Measurements from ENCODE around the gene DOCK3.
"Not testable (repeated sequence)": the region's sequence is repeated elsewhere in the genome, so short reads cannot be mapped to it uniquely, and the experiment has no call there.

The DOCK3 gene

DNA sequence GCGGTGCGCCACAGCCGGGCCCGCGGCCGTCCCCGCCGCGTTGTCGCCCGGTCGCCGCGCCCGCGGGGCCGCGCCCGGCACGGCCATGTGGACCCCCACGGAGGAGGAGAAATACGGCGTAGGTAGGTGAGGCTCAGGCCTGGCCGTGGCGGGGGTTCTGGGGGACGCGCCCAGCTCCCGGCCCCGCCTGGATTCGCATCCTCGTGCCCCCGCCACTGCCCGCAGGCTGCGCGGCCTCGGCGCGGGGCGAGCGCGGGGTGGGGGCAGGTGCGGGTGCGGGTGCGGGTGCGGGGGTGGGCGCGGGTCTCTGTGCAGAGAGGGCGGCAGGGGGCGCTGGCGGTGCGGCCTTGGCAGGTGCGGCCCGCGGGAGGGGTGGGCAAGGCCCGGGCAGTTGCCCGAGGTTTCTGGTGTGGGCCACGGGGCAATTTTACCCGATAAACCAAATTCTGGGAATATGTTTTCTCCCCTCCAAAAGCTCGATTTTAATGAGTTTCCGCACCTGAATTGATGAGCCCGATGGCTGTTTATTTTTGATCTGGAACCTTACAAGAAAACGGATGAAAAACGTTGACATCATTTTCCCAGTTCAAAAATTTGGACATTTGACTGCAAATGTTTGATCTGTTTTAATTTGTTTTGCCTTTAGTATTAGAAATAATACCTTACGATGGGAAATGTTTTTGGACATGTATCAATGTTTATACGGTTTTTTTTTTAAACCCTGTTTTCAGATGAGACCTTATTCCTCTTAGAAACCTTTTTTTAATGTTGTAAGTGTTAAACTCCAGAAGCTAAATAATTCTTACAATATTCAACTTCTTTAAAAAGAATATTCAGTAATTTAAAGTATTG, 678 bp downstream of the DOCK3 start:
- DNase-seq (ENCODE audit: low read depth in 3 of 3), result peak; percentile 39 to 51 (median 50)

DNA sequence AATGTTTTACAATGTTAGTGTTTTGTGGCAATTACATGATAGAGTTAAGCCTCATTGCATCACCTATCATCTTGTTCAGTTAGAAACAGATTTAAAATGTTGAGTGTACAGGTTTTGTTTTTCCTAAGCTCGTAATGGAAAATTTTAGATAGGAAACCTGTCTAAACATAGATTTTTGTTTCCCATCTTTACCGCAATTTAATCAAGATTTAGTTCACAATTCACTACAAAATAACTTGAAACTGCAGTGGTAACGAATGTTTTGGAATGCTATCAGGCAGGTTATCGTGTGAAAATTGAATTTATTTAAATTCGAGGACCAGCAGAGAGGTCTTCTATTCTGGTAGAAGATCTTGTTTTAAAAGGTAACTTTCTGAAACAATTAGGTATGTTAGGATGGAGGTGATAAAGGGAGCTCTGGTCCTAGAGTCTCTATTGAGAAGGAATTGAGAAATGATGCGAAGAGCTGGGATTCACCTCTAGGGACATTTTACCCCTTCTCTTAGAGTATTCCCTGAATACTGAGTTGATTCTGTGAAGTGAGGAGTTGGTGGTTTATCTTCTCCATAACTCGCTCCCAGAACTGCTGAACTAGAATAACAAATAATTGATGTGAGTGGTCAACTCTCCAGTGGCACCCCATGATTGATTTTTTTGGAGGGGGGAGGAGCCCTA, 1.4 kb downstream of the DOCK3 start:
- DNase-seq (ENCODE audit: low read depth in 3 of 3), result no peak

DNA sequence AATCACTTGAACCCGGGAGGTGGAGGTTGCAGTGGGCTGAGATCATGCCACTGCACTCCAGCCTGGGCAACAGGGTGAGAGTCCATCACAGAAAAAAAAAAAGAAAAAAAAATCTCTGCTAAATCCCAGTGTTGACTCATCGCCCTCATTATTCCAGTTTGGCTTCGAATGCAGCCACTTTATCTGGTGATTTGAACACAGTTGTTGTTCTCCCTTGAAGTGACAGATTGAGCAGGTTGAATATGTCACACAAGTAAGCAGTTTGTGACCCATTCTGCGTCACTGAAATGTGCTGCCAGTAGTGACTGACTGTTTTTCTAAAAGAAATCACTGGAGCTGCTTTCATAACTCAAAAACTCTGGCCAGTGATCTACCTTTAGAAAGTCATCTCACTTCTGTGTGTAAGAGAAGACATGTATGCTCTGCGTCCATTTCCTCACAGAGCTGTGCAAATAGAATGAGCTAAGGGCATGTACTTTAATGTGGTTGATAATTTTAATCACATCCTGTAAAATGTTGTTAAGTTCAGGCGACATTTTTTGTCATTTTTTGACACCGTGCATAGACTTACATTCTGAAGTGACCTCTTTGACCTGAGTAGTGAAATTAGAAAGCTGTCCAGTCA, 12.5 kb downstream of the DOCK3 start:
- no peak for DNase-seq (ENCODE audit: low read depth in 3 of 3)

DNA sequence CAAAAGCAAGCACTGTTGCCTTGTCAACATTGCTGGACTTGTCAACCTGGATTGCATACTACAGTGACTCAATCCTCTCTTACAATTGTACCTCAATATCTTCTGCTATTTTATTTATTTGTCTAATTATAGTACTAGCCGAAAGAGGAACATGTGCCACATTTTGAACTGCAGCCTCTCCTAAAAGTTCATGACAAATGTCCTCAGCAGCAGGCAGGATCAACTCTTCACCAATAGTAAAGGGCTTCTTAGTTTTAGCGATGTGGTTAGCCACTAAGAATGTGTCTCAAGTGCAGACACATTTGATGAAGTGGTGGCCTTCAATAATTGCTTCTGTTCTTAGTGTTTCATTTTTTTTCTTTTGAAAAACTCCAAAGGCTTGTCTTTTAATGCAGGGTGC, 13.2 kb downstream of the DOCK3 start:
- DNase-seq (ENCODE audit: low read depth in 3 of 3), result no peak

DNA sequence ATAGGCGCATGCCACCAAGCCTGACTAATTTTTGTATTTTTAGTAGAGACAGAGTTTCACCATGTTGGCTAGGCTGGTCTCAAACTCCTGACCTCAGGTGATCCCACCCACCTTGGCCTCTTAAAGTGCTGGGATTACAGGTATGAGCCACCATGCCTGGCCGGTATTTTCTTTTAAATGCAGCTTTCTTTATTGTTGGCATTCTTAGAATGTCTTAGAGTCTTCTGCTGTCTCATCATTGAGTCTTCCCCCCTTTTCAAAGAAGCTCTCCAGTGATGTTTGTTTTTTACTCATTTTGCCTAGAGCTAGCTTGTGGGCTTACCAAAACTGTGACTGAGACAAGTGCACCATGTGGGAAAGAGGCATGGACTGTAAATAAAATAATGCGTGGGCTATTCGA, 13.9 kb downstream of the DOCK3 start:
- DNase-seq (ENCODE audit: low read depth in 3 of 3), result not testable (repeated sequence)

DNA sequence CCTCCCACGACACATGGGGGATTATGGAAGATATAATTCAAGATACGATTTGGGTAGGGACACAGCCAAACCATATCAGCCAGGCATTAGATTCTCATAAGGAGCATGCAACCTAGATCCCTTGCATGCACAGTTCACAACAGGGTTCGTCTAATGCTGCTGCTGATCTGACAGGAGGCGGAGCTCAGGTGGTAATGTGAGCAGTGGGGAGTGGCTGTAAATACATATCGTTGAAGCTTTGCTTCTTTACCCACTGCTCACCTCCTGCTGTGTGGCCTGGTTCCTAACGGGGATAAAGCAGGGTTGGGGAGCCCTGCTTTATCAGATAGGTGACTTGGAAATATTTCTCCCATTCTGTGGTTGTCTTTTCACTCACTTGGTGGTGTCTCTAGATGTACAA, 14.8 kb downstream of the DOCK3 start:
- DNase-seq (ENCODE audit: low read depth in 3 of 3), result no peak

DNA sequence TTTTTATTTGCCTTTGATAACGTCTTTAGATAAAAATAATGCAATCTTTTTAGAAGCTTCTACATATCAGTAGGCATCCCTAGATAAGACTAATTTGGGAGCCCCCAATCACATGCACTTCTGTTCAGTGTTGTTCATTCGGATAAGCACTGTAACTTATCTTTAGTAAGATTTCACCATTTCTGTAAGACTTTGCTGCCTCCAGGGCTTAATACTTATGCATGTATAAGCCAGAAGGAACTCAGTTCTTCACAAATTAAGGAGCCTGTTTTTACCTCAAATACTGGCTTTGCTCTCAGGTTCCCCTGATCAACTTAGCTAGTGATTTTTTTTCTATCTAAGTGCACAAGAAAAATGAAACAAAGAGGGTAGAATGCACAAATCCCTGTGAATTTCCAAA, 20.3 kb downstream of the DOCK3 start:
- no peak for DNase-seq (ENCODE audit: low read depth in 3 of 3)

DNA sequence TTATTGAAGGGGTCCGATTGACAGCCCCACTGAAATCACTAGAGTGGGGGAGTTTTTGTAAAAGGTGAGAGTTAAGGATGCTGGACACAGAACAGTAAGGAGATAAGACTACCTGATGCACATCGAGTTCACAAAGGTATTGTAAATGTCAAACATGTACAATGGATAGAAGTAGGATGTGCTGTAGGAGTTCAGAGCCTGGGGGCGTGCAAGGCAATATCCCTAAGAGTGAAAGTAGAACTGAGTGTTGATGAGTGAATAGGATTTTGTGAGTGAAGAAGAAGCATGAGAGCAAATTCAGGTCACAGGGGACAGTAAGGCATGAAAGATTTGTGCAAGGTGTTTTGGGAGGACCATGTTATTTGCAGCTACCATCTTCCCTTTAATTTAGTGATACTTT, 21.5 kb downstream of the DOCK3 start:
- no peak for DNase-seq (ENCODE audit: low read depth in 3 of 3)

DNA sequence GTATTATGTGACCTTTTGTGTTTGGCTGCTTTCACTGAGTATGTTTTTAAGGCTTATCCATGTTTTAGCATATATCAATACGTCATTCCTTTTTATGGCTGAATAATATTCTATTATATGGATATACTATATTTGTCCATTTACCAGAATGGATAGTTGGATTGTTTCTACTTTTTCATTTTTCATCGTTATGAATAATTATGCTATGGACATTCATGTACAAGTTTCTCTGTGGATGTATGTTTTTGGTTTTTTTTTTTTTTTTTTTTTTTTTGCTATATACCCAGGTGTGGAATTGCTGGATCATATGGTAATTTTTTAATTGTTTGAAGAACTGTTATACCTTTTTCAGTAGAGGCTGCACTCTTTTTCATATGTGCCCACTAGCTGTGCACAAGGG, 23.5 kb downstream of the DOCK3 start:
- no peak for DNase-seq (ENCODE audit: low read depth in 3 of 3)

DNA sequence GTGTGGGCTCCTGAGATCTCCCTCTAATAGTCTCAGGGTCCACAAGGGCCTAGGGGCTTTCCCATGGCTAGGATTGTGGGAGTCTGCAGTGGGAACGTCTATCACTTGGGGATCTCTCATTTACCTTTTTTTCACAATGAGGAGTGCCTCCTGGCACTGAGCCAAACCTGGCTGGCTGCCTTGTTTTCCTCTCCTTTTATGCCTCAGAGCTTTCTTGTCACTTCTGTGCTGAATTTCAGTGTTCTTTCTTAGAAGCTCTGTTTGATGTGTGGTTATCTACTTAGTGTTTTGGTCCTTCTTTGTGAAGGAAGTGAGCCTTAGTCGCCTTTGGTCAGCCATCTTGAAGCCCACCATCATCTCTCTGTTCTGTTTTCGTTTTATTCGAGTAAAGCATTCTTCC, 33.9 kb downstream of the DOCK3 start:
- DNase-seq (ENCODE audit: low read depth in 3 of 3), result no peak

DNA sequence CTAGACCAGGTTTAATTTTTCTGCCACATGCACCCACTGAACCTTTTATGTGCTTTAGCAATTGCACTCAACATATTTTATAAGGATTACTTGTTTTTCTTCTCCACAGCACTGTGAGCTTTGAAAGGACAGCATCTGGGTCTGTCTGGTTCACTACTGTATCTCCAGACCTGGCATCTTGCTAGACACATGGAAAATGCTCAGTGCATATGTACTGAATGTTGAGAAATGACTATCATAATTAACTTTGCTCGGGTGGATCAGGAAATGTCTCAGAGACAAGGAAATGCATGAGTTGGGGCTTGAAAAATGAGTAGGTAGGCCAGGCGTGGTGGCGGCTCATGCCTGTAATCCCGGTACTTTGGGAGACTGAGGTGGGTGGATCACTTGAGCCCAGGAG, 40.2 kb downstream of the DOCK3 start:
- DNase-seq (ENCODE audit: low read depth in 3 of 3), result no peak

DNA sequence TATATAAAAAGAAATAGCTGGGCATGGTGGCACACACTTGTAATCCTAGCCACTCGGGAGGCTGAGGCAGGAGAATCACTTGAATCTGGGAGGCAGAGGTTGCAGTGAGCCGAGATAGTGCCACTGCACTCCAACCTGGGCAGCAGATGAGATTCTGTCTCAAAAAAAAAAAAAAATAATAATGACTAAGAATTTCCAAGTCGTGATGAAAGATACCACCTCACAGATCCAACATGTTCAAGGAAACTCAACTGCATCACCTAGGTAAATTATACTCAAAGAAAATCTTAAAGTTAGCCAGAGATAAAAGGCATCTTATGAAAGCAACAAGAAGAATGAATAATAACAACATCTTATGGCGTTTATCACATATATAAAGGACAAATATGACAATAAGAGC, 50.1 kb downstream of the DOCK3 start:
- no peak for DNase-seq (ENCODE audit: low read depth in 3 of 3)

DNA sequence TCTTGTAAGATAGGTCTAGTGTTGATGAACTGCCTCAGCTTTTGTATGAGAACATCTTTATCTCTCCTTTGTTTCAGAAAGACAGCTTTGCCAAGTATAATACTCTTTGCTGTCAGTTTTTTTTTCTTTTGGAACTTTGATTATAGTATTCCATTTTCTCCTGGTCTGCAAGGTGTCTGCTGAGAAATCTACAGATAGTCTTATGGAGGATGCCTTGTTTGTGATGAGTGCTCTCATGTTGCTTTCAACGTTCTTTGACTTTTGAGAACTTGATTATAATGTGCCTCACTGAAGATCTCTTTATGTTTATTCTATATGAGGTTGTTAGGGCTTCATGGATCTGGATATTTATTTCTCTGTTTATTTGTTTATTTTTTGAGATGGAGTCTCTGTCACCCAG, 60.3 kb downstream of the DOCK3 start:
- no peak for DNase-seq (ENCODE audit: low read depth in 3 of 3)

DNA sequence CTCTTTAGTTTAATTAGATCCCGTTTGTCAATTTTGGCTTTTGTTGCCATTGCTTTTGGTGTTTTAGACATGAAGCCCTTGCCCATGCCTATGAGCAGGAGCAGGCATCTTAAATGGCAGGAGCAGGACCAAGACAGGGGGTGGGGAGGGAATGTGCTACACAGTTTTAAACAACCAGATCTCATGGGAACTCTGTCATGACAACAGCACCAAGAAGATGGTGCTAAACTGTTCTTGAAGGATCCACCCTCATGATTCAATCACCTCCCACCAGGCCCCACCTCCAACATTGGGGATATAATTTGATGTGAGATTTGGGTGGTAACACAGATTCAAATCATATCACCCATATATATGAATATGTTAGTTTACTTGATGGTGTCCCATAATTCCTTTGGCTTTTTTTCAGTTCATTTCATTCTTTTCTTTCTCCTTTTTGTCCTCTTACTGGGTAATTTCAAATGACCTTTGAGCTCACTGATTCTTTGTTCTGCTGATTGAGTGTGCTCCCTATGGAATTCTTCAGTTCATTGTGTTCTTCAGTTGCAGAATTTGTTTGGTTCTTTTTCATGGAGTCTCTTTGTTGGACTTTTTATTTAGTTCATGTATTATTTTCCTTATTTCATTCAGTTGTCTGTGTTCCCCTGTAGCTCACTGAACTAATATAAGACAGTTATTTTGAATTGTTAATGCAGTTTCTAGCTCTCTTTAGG, 62.6 kb downstream of the DOCK3 start:
- no peak for DNase-seq (ENCODE audit: low read depth in 3 of 3)

DNA sequence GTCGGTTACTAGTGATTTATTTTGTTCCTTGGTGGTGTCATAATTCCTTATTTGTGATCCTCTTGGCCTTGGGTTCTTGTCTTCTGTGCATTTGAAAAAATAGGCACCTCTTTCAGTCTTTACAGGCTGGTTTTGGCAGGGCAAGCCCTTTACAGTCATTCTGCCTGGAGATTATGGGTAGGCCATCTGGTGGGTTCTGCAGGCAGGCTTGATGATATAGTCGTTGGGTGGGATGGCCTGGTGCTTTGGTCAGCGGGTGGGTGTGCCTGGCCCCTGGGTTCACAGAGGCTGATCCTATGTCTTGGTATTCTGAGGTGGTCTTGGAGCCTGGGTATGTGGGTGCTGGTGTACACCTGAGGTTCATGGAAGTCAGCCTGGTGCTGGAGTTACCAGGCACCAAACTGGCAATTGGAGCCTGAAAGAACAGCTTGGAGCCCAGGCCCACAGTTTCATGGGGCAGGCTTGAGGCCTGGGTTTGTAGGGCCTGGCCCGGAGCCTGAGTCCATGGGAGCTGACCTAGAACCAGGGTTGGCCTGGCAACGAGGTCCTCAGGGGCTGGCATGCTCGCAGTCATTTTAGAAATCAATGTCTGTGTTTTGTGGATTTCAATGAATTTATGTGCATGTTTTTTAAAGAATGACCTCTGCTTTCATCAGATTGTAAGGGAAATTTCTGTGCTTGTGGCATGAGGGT, 63.3 kb downstream of the DOCK3 start:
- DNase-seq (ENCODE audit: low read depth in 3 of 3), result no peak

DNA sequence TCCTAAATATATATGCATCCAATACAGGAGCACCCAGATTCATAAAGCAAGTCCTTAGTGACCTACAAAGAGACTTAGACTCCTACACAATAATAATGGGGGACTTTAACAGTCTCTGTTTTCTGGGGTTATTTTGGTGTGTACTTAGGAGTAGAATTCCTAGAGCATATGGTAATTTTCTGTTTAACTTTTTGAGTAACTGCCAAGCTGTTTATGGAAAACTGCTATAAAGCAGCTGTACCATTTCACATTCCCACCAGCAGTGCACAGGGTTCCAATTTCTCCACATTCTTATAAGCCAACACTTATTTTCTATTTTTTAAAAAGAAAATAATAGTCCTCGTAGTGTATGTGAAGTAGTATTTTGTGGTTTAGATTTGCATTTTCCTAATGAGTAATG, 68.9 kb downstream of the DOCK3 start:
- DNase-seq (ENCODE audit: low read depth in 3 of 3), result no peak

DNA sequence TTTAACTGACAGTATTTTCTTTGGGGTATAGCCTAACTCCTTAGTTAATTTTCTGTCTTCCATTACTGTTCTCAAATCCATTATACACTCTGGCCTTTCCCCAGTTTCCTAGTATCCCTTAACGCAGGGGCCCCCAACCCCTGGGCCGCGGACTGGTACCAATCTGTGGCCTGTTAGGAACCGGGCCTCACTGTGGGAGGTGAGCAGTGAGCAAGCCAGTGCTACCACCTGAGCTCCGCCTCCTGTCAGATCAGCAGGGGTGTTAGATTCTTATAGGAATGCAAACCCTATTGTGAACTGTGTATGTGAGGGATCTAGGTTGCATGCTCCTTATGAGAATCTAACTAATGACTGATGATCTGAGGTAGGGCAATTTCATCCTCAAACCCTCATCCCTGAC, 75.1 kb downstream of the DOCK3 start:
- no peak for DNase-seq (ENCODE audit: low read depth in 3 of 3)

DNA sequence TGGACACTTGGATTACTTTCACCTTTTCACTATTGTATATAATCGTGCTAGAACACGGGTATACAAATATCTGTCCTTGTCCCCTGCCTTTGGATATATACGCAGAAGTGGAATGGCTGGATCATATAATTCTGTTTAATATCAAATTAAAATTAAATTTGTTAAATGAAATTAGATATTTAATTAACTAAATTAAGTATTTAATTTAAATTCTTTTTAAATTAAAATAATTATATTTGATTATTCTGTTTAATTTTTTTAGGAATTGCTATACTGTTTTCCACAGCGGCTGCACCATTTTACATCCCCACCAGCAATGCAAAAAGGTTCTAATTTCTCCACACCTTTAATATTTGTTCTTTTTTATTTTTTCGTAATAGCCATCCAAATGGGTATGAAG, 84.3 kb downstream of the DOCK3 start:
- DNase-seq (ENCODE audit: low read depth in 3 of 3), result no peak

DNA sequence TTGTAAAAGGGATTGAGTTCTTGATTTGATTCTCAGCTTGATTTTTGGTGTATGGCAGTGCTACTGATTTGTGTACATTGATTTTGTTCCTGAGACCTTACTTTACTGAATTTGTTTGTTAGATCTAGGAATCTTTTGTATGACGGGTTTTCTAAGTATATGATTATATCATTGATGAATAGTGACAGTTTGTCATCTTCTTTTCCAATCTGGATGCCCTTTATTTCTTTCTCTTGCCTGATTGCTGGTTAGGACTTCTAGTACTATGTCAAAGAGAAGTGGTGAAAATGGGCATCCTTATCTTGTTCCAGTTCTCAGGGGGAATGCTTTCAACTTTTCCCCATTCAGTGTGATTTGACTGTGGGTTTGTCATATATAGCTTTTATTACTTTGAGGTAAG, 103.0 kb downstream of the DOCK3 start:
- DNase-seq (ENCODE audit: low read depth in 3 of 3), result no peak

DNA sequence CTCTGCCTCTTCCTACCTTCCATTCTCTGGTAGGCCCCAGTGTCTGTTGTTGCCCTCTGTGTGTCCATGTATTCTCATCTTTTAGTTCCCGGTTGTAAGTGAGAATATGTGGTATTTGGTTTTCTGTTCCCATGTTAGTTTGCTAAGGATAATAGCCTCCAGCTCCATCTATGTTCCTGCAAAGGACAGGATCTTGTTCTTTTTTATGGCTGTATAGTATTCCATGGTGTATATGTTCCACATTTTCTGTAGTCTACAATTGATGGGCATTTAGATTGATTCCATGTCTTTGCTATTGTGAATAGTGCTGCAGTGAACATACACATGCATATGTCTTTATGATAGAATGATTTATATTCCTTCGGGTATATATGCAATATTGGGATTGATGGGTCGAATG, 107.0 kb downstream of the DOCK3 start:
- not testable (repeated sequence) for DNase-seq (ENCODE audit: low read depth in 3 of 3)

DNA sequence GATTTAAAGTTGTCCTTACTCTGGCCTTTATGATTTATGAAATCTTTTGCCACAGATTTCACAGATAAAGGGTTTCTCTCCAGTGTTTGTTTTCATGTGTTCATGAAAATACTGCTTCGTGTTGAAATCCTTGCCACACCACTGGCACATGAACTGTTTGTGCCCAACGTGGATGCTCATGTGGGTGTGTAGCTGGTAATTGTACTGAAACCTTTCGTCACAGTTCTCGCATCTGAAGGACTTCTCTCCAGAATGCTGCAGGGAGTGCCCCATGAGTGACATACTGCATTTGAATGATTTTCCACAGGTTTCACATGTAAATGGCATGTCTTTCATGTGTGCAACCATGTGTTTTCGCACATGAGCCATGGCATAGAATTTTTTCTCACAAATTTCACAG, 111.9 kb downstream of the DOCK3 start:
- DNase-seq (ENCODE audit: low read depth in 3 of 3), result no peak

DNA sequence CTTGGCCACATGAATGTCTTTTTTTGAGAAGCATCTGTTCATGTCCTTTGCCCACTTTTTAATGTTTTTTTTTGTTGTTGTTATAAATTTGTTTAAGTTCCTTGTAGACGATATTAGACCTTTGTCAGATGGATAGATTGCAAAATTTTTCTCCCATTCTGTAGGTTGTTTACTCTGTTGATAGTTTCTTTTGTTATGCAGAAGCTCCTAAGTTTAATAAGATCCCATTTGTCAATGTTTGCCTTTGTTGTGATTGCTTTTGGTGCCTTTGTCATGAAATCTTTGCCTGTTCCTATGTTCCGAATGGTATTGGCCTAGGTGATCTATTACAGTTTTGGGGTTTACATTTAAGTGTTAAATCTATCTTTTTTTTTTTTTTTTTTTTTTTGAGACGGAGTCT, 116.2 kb downstream of the DOCK3 start:
- DNase-seq (ENCODE audit: low read depth in 3 of 3), result not testable (repeated sequence)
